ENCODE data around the gene TAAR9.

The TAAR9 gene, protein sequence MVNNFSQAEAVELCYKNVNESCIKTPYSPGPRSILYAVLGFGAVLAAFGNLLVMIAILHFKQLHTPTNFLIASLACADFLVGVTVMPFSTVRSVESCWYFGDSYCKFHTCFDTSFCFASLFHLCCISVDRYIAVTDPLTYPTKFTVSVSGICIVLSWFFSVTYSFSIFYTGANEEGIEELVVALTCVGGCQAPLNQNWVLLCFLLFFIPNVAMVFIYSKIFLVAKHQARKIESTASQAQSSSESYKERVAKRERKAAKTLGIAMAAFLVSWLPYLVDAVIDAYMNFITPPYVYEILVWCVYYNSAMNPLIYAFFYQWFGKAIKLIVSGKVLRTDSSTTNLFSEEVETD

DNA sequence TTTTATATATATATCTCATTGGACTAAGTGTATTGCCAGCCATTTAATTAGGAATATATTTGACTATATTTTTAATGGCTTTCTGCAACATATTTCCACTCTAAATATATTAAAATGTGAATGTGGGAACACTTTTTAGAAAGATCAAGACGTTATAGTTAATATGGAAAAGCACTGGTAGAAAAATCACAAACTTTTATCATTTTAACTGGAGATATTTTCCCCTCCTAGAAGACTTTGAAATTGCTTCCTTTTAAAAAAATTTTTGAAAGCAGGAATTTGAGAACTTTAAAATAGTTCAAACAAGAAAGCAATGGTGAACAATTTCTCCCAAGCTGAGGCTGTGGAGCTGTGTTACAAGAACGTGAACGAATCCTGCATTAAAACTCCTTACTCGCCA lies at the start of gene TAAR9:
Gene TAAR9 (plus strand): TSS at position 301 of the 400 bp plus-strand sequence. CDS start 13 bp downstream, at position 314.
- no peak for DNase-seq (ENCODE audit: low read depth in 2 of 2, low spot score in 1 of 2)

DNA sequence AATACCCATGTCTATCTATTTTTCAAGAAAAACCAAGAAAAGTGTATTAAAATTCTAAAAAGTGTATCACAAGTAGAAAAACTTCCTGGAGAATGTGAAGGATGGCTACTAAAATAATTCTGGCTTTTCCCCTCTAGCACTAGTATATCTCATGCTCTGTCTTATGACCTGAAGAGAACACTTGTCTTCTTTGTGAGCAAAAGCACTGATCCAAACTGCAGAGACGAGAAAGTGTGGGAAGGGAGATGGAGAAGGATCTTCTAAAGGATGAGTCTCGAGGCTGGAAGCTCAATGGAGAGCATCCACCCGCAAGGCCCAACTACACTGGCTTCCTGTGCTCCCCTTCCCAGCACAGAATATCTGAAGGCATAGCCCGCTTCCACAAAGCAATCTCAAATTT lies 48.7 kb upstream of the TAAR9 start:
- no peak for DNase-seq (ENCODE audit: low read depth in 2 of 2, low spot score in 1 of 2)

DNA sequence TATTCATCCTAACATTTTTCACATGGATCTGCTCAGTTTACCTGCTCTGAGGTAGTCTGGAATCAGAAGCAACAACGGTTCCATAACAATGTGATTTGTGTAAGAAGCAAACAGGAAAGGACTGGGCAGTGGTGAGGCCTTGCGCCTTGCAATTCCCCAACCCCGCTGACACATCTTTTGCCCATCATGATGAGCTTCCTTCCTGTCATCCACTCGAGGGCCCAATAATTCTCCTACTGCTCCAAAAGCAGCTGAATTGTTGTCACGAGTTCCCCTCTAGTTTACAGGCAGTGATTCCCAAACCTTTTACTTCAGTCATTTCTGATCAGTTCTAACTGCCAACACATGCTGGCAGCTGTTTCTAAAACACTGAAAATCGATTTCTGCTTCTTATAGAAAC lies 48.1 kb upstream of the TAAR9 start:
- no peak for DNase-seq (ENCODE audit: low read depth in 2 of 2, low spot score in 1 of 2)

DNA sequence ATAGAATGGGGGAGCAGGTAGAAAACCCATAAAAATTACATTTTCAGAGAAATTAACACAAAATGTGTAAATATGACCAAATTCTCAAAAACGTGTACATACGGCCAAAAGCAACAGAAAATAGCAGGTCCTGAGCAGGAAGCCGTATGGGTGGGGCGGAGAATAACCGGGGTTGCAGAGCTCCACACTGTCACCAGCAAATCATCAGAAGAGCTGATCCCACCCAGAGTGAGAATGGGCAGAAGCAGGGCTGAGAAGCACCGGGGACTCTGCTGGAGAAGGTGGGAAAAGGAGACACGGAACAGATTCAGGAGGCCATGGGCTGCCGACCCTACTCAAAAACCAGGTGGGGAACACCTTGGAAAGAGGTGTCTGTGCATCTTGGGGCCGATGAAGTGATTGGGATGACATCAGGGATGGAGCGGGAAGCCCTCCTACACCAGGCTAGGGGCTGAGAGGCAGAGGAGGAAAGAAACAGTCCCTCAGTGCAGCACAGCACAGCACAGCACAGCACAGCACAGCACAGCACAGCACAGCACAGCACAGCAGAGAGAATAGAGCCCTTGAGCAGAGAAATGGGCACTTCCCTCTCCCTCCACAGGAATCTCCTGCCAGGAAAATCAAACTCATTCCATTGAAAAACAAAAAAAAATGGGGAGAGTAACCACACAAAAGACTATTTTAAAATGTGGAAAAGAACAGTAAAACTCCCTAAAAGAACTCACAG lies 47.4 kb upstream of the TAAR9 start:
- DNase-seq (ENCODE audit: low read depth in 2 of 2, low spot score in 1 of 2) = no peak

DNA sequence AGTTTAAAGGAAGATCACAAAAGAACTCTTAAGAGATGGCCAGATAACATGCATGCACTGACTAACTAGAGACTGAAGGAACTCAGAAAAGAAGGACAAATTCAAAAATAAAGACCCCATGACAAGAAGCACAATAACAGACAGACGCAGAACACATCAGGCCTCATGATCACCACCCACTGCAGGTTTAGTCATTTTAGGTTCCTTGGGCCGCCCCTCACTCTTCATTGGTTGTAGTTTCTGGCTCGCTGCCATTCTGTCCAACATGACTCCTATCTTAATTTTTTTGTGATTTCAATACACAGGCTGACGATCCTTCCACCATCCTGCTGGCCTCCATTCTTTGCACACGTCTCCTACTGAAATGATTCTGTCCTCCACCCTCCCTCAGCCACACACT lies 46.8 kb upstream of the TAAR9 start:
- DNase-seq (ENCODE audit: low read depth in 2 of 2, low spot score in 1 of 2) = no peak

DNA sequence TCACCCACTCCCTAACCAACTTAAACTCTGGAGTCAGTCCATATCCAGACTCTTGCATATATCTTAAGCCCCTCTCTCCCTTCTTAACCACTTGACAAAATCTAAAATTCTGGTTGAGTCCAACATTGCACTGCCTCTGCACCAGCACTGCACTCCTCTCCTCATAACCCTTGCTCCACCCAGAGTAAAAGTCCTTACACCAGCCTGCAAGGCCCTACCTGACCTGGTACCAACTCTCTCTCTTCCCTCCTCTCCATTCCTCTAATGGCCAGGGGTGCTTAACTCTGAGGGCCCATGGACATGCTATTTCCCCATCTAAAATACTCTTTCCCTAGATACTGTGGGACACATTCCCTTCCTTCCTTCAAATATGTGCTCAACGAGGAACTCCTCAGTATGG lies 46.2 kb upstream of the TAAR9 start:
- DNase-seq (ENCODE audit: low read depth in 2 of 2, low spot score in 1 of 2) = no peak

DNA sequence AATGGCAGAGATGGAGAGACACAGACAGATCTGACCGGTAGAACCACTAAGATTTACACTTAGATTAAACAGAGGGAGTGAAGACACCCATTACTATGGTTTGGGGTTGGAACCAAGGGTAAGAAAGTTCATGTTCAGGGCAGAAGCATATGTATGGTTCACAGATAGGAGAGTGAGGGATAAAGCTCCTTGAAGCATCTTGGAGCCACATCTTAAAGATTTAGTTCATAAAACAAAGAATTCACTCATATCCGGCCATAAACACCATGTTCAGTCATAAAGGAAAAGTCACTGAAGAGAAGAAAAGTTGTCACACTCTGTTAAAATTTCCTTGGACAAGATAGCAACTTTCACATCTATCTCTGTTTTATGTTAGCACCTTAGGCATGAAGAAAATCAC lies 43.1 kb upstream of the TAAR9 start:
- DNase-seq (ENCODE audit: low read depth in 2 of 2, low spot score in 1 of 2) = no peak

DNA sequence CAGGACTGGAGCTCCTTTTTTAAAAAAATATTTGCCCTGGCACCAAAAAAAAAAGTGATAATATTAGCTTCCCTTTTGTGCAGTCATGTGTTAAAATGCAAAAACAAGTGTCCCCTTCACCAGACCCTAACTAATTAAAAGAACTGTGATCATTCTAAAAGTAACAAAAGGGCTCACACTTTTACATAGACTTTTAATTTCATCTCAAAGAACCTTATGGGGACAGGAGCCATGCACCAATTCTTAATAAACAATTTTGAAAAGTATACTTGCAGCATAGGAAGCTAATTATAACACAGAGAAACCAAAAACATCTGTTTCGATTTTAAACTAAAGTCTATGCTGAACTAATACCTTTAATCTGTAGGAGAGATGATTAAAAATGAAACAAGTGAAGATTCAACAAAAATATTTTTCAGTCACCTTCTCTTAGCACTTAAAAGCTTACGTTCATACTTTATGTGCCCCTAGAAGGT lies 42.4 kb upstream of the TAAR9 start:
- no peak for DNase-seq (ENCODE audit: low read depth in 2 of 2, low spot score in 1 of 2)

DNA sequence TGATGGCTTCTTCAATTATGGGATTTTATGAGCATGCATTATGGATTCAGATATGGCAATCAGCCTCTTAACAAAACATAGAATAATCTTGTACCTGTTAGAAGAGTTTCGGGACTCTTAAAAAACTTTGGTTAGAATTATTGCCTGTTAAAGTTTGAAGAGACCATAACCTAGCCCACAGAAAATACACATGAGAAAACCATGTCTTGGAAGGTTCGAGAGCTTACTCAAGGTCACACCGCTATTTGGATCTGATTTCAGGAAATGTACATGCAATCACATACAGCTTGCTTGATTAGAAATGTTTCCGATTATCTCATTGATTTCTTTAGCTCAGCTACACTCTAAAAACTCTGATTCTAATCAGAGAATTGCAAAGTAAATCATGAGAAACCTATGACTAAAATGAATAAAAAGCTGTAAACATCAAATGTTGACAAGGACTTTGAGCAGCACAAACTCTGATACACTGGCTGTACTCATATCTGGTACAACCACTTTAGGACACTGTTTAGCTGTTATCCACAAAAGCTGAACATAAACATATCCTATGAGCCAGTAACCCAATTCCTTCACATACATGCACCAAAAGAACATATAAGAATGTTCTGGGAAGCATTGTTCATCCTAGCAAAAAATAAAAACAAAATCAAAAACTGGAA lies 41.4 kb upstream of the TAAR9 start:
- no peak for DNase-seq (ENCODE audit: low read depth in 2 of 2, low spot score in 1 of 2)

DNA sequence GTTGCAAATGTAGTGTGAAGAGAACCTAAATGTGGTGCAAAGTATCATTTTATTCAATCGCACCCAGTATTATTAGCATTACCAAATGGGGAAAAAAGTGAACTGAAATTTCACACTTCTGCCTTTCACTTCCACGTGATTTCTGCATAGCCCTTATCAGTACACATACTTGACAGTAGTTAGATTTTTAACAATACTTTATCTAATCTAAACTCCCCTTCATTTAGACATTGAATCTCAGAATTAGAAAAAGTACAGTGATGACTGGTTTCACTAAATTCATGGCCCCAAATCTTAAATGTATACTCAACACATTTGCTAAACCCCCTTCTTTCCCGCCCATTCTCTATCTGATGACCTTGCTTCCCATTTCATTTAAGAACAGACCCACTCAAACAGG lies 39.4 kb upstream of the TAAR9 start:
- DNase-seq (ENCODE audit: low read depth in 2 of 2, low spot score in 1 of 2) = no peak

DNA sequence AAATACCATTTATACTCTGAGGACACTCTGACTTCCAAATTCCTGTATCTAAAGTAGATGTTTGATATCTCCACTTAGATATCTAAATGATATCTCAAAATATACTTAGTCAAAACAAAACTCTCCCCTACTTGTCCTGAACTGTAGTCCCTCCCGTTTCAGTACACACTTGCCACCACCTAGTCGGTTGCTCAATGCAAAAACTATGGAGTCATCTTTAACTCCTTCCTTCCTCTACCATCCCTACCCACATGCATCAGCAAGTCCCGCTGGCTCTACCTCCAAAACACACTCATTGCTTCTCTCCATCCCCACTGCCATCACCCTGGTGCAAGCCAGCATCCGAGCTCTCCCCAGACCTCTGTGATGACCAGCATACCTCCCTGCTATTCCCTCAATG lies 38.3 kb upstream of the TAAR9 start:
- no peak for DNase-seq (ENCODE audit: low read depth in 2 of 2, low spot score in 1 of 2)

DNA sequence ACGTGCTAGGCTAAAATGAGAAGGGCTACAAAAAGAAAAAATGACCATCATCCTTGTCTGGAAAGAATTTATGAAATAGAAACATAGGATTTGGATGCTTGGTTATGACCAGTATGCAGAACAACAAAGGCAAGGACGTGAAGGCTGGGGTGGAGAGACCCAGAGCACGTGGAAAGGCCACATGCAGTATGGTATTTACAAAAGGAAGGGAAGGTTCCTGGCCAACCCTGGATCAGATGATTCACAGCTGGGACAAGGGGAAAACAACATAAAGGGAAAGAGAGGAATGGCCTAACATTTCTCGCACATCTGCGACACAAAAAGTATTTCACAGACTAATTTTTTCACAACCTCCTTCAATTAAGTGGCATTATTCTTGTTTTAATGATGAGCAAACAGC lies 33.3 kb upstream of the TAAR9 start:
- no peak for DNase-seq (ENCODE audit: low read depth in 2 of 2, low spot score in 1 of 2)

DNA sequence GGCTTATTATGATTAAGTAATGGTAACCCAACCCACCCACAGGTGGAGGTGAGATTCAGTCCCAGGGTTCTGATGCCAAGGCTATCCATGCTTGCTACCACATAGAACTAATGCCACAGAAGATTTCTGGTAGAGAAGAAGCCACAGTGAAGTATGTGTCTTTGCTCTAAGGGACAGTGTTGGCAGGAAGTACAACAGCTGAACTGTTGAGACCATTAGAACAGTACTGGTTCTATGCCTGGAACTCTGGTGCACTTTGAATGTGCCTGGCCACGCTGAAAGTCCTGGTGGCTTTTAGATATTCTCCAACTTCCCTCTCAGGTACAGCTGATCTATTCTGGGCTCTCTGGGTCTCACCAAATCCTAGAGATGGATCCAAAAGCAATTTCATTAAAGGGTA lies 32.9 kb upstream of the TAAR9 start:
- DNase-seq (ENCODE audit: low read depth in 2 of 2, low spot score in 1 of 2) = no peak

DNA sequence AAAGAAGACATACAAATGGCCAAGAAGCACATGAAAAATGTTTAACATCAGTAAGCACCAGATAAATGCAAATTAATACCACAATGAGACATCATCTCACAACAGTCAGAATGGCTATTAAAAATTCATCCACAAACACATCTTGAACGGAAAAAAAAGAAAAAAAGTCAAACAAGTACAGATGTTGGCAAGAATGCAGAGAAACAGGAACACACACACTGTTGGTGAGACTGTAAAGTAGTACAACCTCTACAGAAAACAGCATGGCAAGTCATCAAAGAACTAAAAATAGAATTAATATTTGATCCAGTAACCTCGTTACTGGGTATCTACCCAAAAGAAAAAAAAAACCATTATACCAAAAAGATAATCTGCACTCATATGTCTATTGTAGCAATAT lies 31.6 kb upstream of the TAAR9 start:
- DNase-seq (ENCODE audit: low read depth in 2 of 2, low spot score in 1 of 2) = no peak

DNA sequence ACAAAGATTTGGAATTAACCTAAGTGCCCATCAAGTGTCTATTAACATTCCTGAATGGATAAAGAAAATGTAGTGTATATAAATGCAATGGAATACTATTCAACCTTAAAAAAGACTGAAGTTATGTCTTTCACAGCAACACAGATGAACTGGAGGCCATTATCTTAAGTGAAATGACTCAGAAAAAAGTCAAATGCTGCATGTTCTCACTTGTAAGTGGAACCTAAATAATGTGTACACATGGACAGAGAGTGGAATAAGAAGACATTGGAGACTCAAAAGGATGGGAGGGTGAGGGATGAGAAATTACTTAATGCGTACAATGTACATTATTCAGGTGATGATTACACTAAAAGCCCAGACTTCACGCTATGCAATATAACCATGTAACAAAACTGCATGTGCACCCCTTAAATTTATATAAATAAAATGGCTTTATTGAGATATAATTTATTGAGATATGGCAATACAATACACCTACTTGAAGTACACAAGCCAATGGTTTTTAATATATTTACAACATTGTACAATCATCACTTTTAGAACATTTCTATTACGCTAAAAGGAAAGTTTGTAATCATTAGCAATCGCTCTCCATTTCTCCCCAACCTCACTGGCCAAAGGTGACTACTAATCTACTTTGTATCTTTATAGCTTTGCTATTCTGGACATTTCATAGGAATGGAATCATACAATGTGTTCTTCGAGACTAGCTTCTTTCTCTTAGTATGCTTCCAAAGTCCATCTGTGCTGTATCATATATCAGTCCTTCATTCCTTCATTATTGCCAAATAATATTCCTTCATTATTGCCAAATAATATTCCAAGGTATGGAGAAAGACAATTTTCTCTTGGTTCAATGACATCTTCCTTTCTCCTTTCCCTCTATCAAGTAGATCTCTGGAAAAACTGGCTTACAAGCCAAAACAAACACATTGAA lies 30.9 kb upstream of the TAAR9 start:
- no peak for DNase-seq (ENCODE audit: low read depth in 2 of 2, low spot score in 1 of 2)

DNA sequence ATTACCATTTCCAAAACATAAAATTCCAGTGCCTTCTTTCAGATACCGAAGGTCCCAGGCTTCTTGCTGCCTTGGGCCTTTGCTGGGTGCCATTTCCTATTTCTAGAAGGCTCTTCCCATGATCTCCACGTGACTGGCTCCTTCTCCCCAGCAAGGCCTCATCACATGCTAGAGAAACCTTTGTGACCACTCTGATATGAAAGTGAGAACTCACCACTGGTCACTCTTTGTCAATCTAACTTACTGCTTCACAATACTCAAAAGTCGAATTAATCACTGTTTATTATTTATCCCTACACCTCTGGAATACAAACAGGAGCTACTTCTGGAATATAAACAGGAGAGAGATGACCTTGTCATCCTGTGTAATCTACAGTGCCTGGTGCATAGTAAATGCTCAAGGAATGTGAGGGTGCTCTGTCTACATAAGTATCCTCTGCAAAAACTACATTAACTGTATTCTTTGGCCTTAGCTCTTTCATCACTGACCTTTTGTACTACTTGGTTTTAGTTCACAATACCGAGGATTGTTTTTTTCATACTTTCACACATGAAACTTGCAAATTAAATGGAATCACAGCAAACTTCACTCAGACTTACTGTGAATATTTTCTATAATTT lies 26.8 kb upstream of the TAAR9 start:
- no peak for DNase-seq (ENCODE audit: low read depth in 2 of 2, low spot score in 1 of 2)

DNA sequence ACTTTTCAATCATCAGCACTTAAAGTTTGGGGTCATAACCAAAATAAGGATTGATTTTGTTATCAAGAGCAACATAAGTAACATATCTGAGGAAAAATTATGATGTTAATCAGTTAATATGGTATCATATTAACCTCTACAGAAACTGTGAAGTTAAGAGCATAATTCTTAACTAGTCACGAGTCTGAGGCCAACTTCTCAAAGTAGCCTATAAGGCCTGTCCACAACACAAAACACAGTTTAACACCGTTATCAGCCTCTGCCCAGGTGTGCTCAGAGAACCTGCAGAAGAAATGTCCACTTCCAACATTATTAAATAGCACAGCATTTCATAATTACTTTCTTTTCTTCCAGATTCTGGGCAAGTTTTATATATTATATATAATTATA lies 26.3 kb upstream of the TAAR9 start:
- no peak for DNase-seq (ENCODE audit: low read depth in 2 of 2, low spot score in 1 of 2)

DNA sequence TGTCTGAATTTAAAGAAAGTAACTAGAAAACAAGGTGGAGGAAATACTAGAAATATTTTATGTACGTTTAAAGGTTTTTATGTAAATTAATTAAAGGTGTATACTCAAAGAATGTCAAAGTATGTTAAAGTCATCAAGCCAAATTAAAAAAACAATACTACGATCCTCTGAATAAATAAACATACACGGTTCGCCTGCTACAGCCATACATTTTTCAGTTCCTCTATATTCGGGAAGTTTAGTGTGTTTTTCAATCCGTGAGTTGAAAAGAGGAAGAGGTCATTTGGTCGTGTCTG lies 25.8 kb upstream of the TAAR9 start:
- no peak for DNase-seq (ENCODE audit: low read depth in 2 of 2, low spot score in 1 of 2)

DNA sequence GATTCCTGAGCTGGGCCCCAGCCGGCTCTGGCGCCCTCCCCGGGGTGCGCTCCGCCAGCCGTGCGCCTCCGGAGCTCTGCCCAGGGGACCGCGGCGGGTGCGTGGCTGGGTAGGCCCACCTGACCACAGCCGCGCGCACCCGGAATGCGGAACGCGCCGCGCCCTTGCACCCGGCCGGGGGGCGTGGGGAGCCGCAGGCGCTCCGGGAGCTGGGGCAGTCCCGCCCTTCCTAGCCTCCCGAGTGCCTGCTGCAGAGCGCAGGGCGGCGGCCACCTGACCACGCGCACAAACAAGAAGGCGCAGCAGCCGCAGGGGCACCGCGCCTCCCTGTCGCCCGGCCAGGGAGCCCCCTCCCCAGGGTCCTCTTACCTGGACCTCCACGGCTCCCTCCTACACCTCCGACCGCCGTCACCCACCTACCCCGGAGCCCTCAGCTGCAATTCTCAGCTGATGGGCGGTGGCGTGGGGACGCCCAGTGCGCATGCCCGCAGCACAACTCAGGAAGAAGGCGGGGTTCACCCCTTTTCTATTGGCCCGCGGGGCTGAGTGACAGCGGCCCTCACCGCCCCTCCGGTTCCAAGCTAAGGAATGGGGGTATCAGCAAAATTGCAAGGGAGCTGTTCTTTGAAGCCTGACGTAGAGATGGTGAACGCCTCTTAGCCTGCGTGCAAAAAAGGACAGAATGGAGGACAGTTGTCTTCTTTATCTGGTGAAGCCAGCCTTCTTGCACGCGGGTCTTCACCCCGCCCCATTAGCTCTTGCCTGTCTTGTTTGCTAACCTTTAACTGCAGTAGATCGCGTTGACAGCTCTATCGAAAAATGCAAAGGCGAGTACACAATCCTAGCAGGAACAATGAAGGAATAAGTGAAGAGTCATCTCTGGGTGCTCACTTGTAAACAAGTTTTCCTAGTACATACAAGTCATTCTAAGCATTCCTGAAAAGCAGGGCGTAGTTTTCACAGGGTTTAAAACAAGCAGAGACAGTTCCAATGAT lies 25.1 kb upstream of the TAAR9 start, which contains the start of gene STX7:
Gene STX7 (minus strand): TSS at position 479 of the 995 bp plus-strand sequence. CDS start 9,586 bp downstream, outside the sequence.
- DNase-seq (ENCODE audit: low read depth in 2 of 2, low spot score in 1 of 2) = peak; percentile 64 to 74

All from stimulated activated CD8-positive, alpha-beta memory T cell treated with anti-CD3 and anti-CD28 coated beads, Interleukin-4, amount 100 ng/mL, for 1 hour (primary cell).